GM21390 (cell line): ENCODE results near the gene GNAL.

Experiments used
- ATAC-seq: cut with Tn5 transposase; IDR thresholded peaks from one replicate; pipeline ENCODE4 v1.9.1; 2021; ENCODE audit not compliant: unreplicated experiment

GNAL gene

GRCh38 chr18:11802158-11802557, 113.1 kb downstream of the GNAL start:
- no peak for ATAC-seq

DNA sequence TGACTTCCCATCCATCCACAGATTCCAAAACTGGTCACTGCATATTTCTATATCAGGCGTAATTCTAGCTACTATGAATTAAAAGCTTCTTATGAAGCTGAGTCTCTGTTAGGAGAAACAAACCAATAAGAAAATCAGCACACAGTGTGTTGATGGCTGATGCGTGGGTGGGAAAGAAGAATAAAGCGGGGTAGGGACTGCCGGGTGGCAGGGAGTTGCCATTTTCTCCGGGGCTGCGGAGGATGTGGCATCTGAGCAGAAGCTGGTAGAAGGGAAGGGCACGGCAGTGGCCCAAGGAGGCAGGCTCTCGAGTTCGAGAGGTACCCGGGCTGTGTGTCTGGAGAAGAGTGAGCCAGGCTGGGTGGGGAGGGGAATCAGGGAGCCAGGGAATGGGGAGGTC, 113.5 kb downstream of the GNAL start:
- no peak for ATAC-seq

- ATAC-seq, result no peak
These were observed 118.2 kb downstream of the GNAL start for GRCh38 chr18:11807233-11807632.

GRCh38 chr18:11808001-11808855, 119.2 kb downstream of the GNAL start:
- no peak for ATAC-seq

- ATAC-seq, result no peak
These were observed 120.8 kb downstream of the GNAL start for GRCh38 chr18:11809895-11810294.

GRCh38 chr18:11810379-11810778, 121.3 kb downstream of the GNAL start:
- ATAC-seq, result no peak

GRCh38 chr18:11811009-11811408, 121.9 kb downstream of the GNAL start:
- no peak for ATAC-seq

GRCh38 chr18:11817229-11817628, 128.2 kb downstream of the GNAL start:
- ATAC-seq, result no peak

GRCh38 chr18:11818486-11819203, 129.6 kb downstream of the GNAL start:
- no peak for ATAC-seq

- no peak for ATAC-seq
These were observed 130.9 kb downstream of the GNAL start for GRCh38 chr18:11819938-11820337.

- no peak for ATAC-seq
These were observed 131.6 kb downstream of the GNAL start for GRCh38 chr18:11820697-11821096.

- ATAC-seq, result no peak
These were observed 132.1 kb downstream of the GNAL start for GRCh38 chr18:11821208-11821607.

DNA sequence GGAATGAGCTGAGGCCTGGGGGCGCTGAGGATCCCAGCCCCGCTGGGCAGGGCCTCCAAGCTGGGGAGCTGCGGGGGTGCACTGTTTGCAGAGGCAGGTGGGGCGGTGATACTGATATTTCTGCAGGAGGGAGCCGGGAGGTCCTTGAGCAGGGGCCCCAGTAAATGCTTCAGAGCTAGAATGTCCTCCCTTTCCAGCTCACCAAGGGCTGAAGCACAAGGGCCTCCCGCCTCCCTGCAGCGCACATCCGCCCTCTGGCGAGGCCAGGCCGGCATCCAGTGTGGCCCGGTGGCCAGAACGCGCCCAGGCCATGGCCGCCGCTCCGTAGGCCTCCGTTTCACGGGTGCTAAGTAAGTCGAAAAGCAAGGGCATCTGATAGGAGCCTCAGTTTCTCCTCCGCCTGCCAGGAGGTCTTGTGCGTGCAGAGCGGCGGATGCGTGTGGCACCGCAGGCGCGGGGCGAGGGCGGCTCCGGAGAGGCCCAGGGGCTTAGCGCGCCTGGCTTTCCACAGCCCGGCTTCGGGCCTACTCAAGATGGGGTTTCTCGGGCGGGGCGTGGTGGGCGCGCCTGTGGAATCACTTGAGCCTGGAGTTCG, 132.7 kb downstream of the GNAL start:
- no peak for ATAC-seq

DNA sequence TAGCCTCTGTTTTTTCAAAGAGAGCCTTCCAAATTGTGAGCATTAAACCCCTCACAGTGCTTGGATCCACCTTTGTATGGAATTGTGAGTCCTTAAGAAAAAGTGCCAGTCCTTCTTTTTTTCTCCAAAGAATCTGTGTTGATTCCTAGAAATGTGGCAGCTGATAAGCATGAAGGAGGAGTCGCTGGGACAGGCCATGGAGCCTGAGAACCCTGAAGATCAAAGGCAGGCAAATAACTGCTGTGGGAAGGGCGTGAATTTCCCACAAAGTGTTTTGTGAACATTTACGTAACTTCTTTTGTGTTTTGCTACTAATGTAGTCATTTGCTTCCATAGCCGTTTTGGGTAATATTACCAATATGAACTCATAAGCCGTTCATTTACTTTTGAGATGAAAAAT, 134.5 kb downstream of the GNAL start:
- ATAC-seq, result no peak

GRCh38 chr18:11826836-11827235, 137.8 kb downstream of the GNAL start:
- no peak for ATAC-seq

- no peak for ATAC-seq
These were observed 139.8 kb downstream of the GNAL start for GRCh38 chr18:11828786-11829432.

DNA sequence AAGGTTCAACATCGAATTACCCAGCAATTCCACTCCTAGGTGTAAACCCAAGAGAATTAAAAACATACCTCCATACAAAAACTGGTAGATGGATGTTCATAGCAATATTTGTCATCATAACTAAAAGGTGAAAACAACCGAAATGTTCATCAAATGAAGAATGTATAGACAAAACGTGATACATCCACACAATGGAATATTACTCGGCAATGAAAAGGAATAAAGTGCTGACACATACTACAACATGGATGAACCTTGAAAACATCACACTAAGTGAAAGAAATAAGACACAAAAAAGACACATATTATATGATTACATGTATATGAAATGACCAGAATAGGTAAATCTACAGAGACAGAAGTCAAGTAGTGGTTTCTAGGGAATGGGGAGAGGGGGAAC, 141.5 kb downstream of the GNAL start:
- ATAC-seq, result no peak

DNA sequence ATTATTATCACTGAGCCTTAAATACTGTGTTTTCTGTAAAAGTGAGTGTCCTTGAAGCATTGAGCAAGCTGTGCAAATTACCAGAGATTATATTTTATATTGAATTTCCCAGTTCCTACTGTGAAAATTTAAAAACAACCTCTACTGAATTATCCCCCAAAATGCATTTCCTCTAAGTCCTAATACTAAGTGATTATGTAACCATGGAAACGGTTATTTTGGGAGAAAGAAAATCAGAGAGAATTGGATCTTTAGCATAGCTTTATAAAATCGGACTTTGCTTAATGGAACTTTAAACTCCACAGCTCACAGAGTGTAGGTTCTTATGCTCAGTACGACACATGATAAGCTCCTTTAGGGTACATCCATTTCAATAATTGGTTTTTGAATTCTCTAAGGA, 142.9 kb downstream of the GNAL start:
- ATAC-seq, result no peak

GRCh38 chr18:11834772-11835171, 145.7 kb downstream of the GNAL start:
- no peak for ATAC-seq

GRCh38 chr18:11839556-11839955, 150.5 kb downstream of the GNAL start:
- ATAC-seq, result no peak

GRCh38 chr18:11840493-11840892, 151.4 kb downstream of the GNAL start:
- no peak for ATAC-seq
